K562 (cell line): ENCODE results near the gene MT1E. TPM values are rescaled to one million over a fixed set of nuclear protein-coding genes. Genes with fewer than 3 reads are reported as not detected.

ENCODE experiments used
- CC2D1A ChIP-seq: fragments of 450-650 bp; IDR thresholded peaks from 2 replicates; pipeline ENCODE4 v1.6.1; 2017; ENCODE audit warnings: mild to moderate bottlenecking
- E2F6 ChIP-seq, 2 experiments: IDR thresholded peaks; 2 replicates each; pipeline ENCODE4 v1.6.1; 2011; ENCODE audit warnings: borderline replicate concordance in 1 of 2, control low read depth in 1 of 2, low read depth in 1 of 2, low read length in 1 of 2, mild to moderate bottlenecking in 1 of 2, mixed read lengths in 1 of 2, moderate library complexity in 1 of 2; ENCODE audit not compliant: insufficient read depth in 1 of 2, insufficient read length in 1 of 2, poor library complexity in 1 of 2, severe bottlenecking in 1 of 2; ENCODE audit errors: extremely low read depth in 1 of 2
- E4F1 ChIP-seq: fragments of 250-450 bp; sonication (Bioruptor Pico); IDR thresholded peaks from 2 replicates; pipeline ENCODE4 v1.5.0; 2021; ENCODE audit warnings: mild to moderate bottlenecking, borderline replicate concordance
- ELF2 ChIP-seq: fragments of 250-450 bp; sonication (Bioruptor Pico); IDR thresholded peaks from 2 replicates; pipeline ENCODE4 v1.5.0; 2021; ENCODE audit warnings: mild to moderate bottlenecking
- GTF2A2 ChIP-seq: IDR thresholded peaks from 2 replicates; pipeline ENCODE4 v1.6.1; 2016; ENCODE audit warnings: mild to moderate bottlenecking, missing genetic modification characterization, missing compliant biosample characterization
- KLF1 ChIP-seq: fragments of 450-650 bp; IDR thresholded peaks from 2 replicates; pipeline ENCODE4 v1.6.1; 2016; ENCODE audit warnings: missing genetic modification characterization, missing compliant biosample characterization
- NCOR1 ChIP-seq: fragments of 450-650 bp; IDR thresholded peaks from 2 replicates; pipeline ENCODE4 v1.6.1; 2016; ENCODE audit warnings: mild to moderate bottlenecking, moderate library complexity
- PHB ChIP-seq: fragments of 250-450 bp; sonication (Bioruptor Pico); IDR thresholded peaks from 2 replicates; pipeline ENCODE4 v1.5.0; 2021
- PHF8 ChIP-seq: fragments of 200-600 bp; sonication (generic); IDR thresholded peaks from 2 replicates; pipeline ENCODE4 v1.6.1; 2012; ENCODE audit warnings: mixed run types, mild to moderate bottlenecking, inconsistent platforms, low read length, moderate library complexity, borderline replicate concordance
- POLR3A ChIP-seq: IDR thresholded peaks from 2 replicates; pipeline ENCODE4 v1.6.1; 2011; ENCODE audit warnings: borderline replicate concordance, mild to moderate bottlenecking, moderate library complexity; ENCODE audit not compliant: insufficient read length, insufficient read depth; ENCODE audit errors: extremely low read depth
- RAD51 ChIP-seq: fragments of 450-650 bp; IDR thresholded peaks from 2 replicates; pipeline ENCODE4 v1.7.1; 2016; ENCODE audit warnings: low read depth, mild to moderate bottlenecking, borderline replicate concordance
- TFAM ChIP-seq: fragments of 250-450 bp; sonication (Bioruptor Pico); conservative IDR thresholded peaks from 2 replicates; pipeline ENCODE4 v1.5.0; 2021; ENCODE audit warnings: mild to moderate bottlenecking, moderate library complexity
- ZNF41 ChIP-seq: fragments of 250-450 bp; sonication (Bioruptor Pico); conservative IDR thresholded peaks from 2 replicates; pipeline ENCODE4 v1.4.0; 2020; ENCODE audit warnings: mild to moderate bottlenecking
- ZNF655 ChIP-seq: fragments of 250-450 bp; sonication (Bioruptor Pico); IDR thresholded peaks from 2 replicates; pipeline ENCODE4 v1.5.0; 2021
- polyA plus RNA-seq, 8 experiments: library from polyadenylated mRNA; depleted of rRNA in 4 of 8; stranded (reverse) in 5 of 8; unstranded in 3 of 8; fragments of >200 nt; fragmentation: Nextera tagmentation in 2 of 8; fragmentation: Illumina TruSeq in 1 of 8; extraction: Ambion mirVana in 2 of 8; extraction: Trizol in 1 of 8; gene quantifications; 2 replicates each; pipeline versions ENCODE4 v1.2.1 to v1.2.3, GENCODE V29; 2011 to 2014; ENCODE audit warnings: inconsistent platforms in 1 of 8, missing spikeins in 1 of 8
- total RNA-seq, 7 experiments: library from RNA; depleted of rRNA in 6 of 7; stranded (reverse); fragments of >200 nt in 6 of 7; fragmentation: Illumina TruSeq in 2 of 7; extraction: Trizol in 2 of 7; gene quantifications; 2 replicates each; pipeline versions ENCODE4 v1.2.1 to v1.2.3, GENCODE V29; 2011 to 2021; ENCODE audit warnings: low replicate concordance in 1 of 7
- TF ChIP-seq, protein P1 (sequence below): sonication (generic); formaldehyde crosslinking; IDR thresholded peaks from 2 replicates; pipeline ENCODE4 v1.8.0; 2023; ENCODE audit warnings: mild to moderate bottlenecking, missing genetic modification reagents
- TF ChIP-seq, protein P2 (sequence below), 2 experiments: fragments of 450-650 bp; conservative IDR thresholded peaks; 2 replicates each; pipeline ENCODE4 v1.6.1; 2017; ENCODE audit warnings: mild to moderate bottlenecking in 2 of 2, moderate library complexity in 2 of 2

Gene MT1E
- total and polyA plus RNA-seq, 9 of the 15 experiments (the other 6 are each of a cell fraction or from before 2014, with no cell fraction given): 0.29 to 0.81 (median 0.46) TPM; not detected in 3

DNA sequence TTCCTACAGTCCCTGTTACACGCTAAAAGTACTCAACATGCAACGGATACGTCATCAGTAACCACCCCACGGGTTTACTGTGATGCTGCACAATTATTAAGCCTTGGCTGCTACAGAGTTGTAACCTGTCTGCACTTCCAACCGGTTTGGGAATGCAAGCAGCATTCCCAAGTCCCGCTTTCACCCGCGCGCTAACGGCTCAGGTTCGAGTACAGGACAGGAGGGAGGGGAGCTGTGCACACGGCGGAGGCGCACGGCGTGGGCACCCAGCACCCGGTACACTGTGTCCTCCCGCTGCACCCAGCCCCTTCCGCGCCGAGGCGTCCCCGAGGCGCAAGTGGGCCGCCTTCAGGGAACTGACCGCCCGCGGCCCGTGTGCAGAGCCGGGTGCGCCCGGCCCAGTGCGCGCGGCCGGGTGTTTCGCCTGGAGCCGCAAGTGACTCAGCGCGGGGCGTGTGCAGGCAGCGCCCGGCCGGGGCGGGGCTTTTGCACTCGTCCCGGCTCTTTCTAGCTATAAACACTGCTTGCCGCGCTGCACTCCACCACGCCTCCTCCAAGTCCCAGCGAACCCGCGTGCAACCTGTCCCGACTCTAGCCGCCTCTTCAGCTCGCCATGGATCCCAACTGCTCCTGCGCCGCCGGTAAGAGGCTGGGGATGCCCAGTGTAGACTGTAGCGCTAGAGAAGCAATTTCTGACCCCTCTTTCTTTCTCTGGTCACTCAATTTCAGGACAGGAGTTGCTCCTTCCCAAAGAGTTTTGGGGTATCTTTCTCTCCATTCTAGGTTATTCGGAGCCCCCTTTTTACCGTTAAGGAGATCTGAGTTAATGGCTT is 17.3 kb upstream of the MT1E start, which contains the start of gene MT2A (continued):
- no peak for TF ChIP-seq E4F1 (CRISPR knock-in tag)
- TF ChIP-seq, protein P1, sequence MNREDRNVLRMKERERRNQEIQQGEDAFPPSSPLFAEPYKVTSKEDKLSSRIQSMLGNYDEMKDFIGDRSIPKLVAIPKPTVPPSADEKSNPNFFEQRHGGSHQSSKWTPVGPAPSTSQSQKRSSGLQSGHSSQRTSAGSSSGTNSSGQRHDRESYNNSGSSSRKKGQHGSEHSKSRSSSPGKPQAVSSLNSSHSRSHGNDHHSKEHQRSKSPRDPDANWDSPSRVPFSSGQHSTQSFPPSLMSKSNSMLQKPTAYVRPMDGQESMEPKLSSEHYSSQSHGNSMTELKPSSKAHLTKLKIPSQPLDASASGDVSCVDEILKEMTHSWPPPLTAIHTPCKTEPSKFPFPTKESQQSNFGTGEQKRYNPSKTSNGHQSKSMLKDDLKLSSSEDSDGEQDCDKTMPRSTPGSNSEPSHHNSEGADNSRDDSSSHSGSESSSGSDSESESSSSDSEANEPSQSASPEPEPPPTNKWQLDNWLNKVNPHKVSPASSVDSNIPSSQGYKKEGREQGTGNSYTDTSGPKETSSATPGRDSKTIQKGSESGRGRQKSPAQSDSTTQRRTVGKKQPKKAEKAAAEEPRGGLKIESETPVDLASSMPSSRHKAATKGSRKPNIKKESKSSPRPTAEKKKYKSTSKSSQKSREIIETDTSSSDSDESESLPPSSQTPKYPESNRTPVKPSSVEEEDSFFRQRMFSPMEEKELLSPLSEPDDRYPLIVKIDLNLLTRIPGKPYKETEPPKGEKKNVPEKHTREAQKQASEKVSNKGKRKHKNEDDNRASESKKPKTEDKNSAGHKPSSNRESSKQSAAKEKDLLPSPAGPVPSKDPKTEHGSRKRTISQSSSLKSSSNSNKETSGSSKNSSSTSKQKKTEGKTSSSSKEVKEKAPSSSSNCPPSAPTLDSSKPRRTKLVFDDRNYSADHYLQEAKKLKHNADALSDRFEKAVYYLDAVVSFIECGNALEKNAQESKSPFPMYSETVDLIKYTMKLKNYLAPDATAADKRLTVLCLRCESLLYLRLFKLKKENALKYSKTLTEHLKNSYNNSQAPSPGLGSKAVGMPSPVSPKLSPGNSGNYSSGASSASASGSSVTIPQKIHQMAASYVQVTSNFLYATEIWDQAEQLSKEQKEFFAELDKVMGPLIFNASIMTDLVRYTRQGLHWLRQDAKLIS: peak; percentile 51; the same call in 1 of the 2 replicates
- TF ChIP-seq E2F6 (IDR thresholded peaks at IDR 0.05; ENCODE audit: borderline replicate concordance in 1 of 2, extremely low read depth in 1 of 2, insufficient read depth in 1 of 2, insufficient read length in 1 of 2, low read depth in 1 of 2, low read length in 1 of 2, poor library complexity in 1 of 2, severe bottlenecking in 1 of 2): peak; percentile 75 to 89
- no peak for TF ChIP-seq CC2D1A
- no peak for TF ChIP-seq ZNF41 (CRISPR knock-in tag)
- TF ChIP-seq ZNF655: no peak
- 0 out of 2 replicates have a peak, but pooled peaks have one; percentile 47 for TF ChIP-seq ELF2
- no peak for TF ChIP-seq GTF2A2
- TF ChIP-seq PHF8: peak; percentile 83; the same call in 1 of the 2 replicates
- peak; percentile 35; the same call in 1 of the 2 replicates for TF ChIP-seq NCOR1
- TF ChIP-seq KLF1 (tag): no peak
- TF ChIP-seq RAD51: no peak
- no peak for TF ChIP-seq TFAM (CRISPR knock-in tag)
- TF ChIP-seq, protein P2, sequence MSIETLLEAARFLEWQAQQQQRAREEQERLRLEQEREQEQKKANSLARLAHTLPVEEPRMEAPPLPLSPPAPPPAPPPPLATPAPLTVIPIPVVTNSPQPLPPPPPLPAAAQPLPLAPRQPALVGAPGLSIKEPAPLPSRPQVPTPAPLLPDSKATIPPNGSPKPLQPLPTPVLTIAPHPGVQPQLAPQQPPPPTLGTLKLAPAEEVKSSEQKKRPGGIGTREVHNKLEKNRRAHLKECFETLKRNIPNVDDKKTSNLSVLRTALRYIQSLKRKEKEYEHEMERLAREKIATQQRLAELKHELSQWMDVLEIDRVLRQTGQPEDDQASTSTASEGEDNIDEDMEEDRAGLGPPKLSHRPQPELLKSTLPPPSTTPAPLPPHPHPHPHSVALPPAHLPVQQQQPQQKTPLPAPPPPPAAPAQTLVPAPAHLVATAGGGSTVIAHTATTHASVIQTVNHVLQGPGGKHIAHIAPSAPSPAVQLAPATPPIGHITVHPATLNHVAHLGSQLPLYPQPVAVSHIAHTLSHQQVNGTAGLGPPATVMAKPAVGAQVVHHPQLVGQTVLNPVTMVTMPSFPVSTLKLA (conservative IDR thresholded peaks at IDR 0.05): peak; percentile 80 to 92
- TF ChIP-seq PHB (CRISPR knock-in tag): no peak
- no peak for TF ChIP-seq POLR3A
